Uterus (tissue), 2 donors: Measurements from ENCODE around the gene ZDHHC18.
"Not testable (repeated sequence)": the region's sequence is repeated elsewhere in the genome, so short reads cannot be mapped to it uniquely, and the experiment has no call there.

ENCODE experiments used
- POLR2A ChIP-seq, 2 donors: fragments of 450-650 bp; IDR thresholded peaks; one replicate each; pipeline ENCODE4 v1.6.1; 2016; ENCODE audit warnings: antibody characterized with exemption in 2 of 2, mild to moderate bottlenecking in 1 of 2, moderate library complexity in 1 of 2
- TF ChIP-seq, protein P1 (sequence below), 4 experiments: fragments of 200-600 bp in 2 of 4; fragments of 450-650 bp in 2 of 4; sonication (generic) in 2 of 4; IDR thresholded peaks; one replicate each; pipeline ENCODE4 v1.5.1; 2016 to 2019; ENCODE audit warnings: antibody characterized with exemption in 4 of 4, mild to moderate bottlenecking in 2 of 4, moderate library complexity in 1 of 4

DNA sequence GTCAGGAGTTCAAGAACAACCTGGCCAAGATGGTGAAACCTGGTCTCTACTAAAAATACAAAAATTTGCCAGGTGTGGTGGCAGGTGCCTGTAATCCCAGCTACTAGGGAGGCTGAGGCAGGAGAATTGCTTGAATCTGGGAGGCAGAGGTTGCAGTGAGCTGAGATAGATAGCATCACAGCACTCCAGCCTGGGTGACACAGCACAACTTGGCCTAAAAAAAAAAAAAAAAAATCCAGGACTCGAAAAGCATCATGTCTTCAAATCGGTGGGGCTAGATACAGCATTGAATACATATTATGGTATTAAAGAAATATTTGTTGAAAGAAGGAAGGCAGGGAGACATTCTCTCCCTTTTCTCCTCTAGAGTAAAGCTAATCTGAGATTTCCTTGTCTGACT, 46.6 kb downstream of the ZDHHC18 start:
- TF ChIP-seq, protein P1, sequence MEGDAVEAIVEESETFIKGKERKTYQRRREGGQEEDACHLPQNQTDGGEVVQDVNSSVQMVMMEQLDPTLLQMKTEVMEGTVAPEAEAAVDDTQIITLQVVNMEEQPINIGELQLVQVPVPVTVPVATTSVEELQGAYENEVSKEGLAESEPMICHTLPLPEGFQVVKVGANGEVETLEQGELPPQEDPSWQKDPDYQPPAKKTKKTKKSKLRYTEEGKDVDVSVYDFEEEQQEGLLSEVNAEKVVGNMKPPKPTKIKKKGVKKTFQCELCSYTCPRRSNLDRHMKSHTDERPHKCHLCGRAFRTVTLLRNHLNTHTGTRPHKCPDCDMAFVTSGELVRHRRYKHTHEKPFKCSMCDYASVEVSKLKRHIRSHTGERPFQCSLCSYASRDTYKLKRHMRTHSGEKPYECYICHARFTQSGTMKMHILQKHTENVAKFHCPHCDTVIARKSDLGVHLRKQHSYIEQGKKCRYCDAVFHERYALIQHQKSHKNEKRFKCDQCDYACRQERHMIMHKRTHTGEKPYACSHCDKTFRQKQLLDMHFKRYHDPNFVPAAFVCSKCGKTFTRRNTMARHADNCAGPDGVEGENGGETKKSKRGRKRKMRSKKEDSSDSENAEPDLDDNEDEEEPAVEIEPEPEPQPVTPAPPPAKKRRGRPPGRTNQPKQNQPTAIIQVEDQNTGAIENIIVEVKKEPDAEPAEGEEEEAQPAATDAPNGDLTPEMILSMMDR (IDR thresholded peaks at IDR 0.05), result not testable (repeated sequence)
- TF ChIP-seq POLR2A (IDR thresholded peaks at IDR 0.05), result not testable (repeated sequence)
